CD14-positive monocyte (primary cell): Measurements from ENCODE around the gene TMEFF2. TPM values are rescaled to one million over a fixed set of nuclear protein-coding genes. Genes with fewer than 3 reads are reported as not detected.

ENCODE experiments used
- DNase-seq, 3 donors: peaks; one replicate each; pipeline ENCODE4 v3.0.0-alpha.2; 2011 to 2022
- H2AFZ ChIP-seq: 2 replicates; pipeline ENCODE4 v1.6.0; 2012; ENCODE audit warnings: mild to moderate bottlenecking, low read depth, low read length, inconsistent platforms; ENCODE audit not compliant: insufficient read depth, poor library complexity, severe bottlenecking
- H3K27ac ChIP-seq, 2 donors: 1 replicate in 1 of 2; 2 replicates in 1 of 2; pipeline ENCODE4 v1.5.1; 2012 to 2013; ENCODE audit warnings: low read length in 2 of 2, control low read depth in 1 of 2, inconsistent platforms in 1 of 2, low read depth in 1 of 2, mild to moderate bottlenecking in 1 of 2
- H3K27me3 ChIP-seq, 2 donors: one replicate each; pipeline versions ENCODE4 v1.6.0 to v1.6.1; 2011 to 2013; ENCODE audit warnings: low read length in 2 of 2; ENCODE audit not compliant: control insufficient read depth in 2 of 2, insufficient read depth in 2 of 2
- H3K36me3 ChIP-seq, 2 donors: replicated peaks in 1 of 2; 1 replicate in 1 of 2; 2 replicates in 1 of 2; pipeline versions ENCODE4 v1.5.1 to v1.6.1; 2012 to 2013; ENCODE audit warnings: low read length in 2 of 2, control low read depth in 1 of 2, inconsistent platforms in 1 of 2, mild to moderate bottlenecking in 1 of 2; ENCODE audit not compliant: insufficient read depth in 2 of 2, control insufficient read depth in 1 of 2
- H3K4me1 ChIP-seq, 2 donors: 1 replicate in 1 of 2; 2 replicates in 1 of 2; pipeline versions ENCODE4 v1.5.1 to v1.6.1; 2012 to 2013; ENCODE audit warnings: low read length in 2 of 2, control low read depth in 1 of 2, inconsistent platforms in 1 of 2, mild to moderate bottlenecking in 1 of 2, moderate library complexity in 1 of 2; ENCODE audit not compliant: insufficient read depth in 2 of 2, control insufficient read depth in 1 of 2
- H3K4me2 ChIP-seq: replicated peaks from 2 replicates; pipeline ENCODE3; 2012; ENCODE audit warnings: low read length, moderate library complexity, mild to moderate bottlenecking; ENCODE audit not compliant: poor library complexity, severe bottlenecking; ENCODE audit errors: extremely low read depth
- H3K4me3 ChIP-seq, 3 experiments: fragments of 200-600 bp in 1 of 3; sonication (generic) in 1 of 3; replicated peaks in 1 of 3; 1 replicate in 2 of 3; 2 replicates in 1 of 3; pipeline ENCODE4 v1.5.1; 2011 to 2013; ENCODE audit warnings: low read length in 3 of 3, mild to moderate bottlenecking in 3 of 3, control low read depth in 2 of 3, low read depth in 2 of 3, inconsistent platforms in 1 of 3, moderate library complexity in 1 of 3
- H3K79me2 ChIP-seq: 2 replicates; pipeline ENCODE4 v1.6.0; 2012; ENCODE audit warnings: mild to moderate bottlenecking, control low read depth, inconsistent platforms, low read length, moderate library complexity; ENCODE audit not compliant: insufficient read depth
- H3K9ac ChIP-seq: 2 replicates; pipeline ENCODE4 v1.6.0; 2017; ENCODE audit warnings: low read length, mild to moderate bottlenecking; ENCODE audit not compliant: insufficient read depth, poor library complexity, severe bottlenecking
- H3K9me3 ChIP-seq, 2 donors: replicated peaks in 1 of 2; 1 replicate in 1 of 2; 2 replicates in 1 of 2; pipeline versions ENCODE4 v1.5.1 to v1.6.1; 2012 to 2013; ENCODE audit warnings: low read length in 2 of 2, control low read depth in 1 of 2; ENCODE audit not compliant: control insufficient read depth in 1 of 2, insufficient read depth in 1 of 2
- H4K20me1 ChIP-seq: 2 replicates; pipeline ENCODE4 v1.6.0; 2012; ENCODE audit warnings: mild to moderate bottlenecking, low read length, control low read depth, moderate library complexity; ENCODE audit not compliant: insufficient read depth
- H3K27ac Mint-ChIP-seq, 7 donors: one replicate each; pipeline ENCODE4 v1.8.0; 2020; ENCODE audit warnings: mild to moderate bottlenecking in 7 of 7, mixed read lengths in 7 of 7, moderate library complexity in 6 of 7, inconsistent platforms in 2 of 7
- H3K27me3 Mint-ChIP-seq, 3 donors: one replicate each; pipeline ENCODE4 v1.8.0; 2021 to 2022; ENCODE audit warnings: low read depth in 3 of 3, mild to moderate bottlenecking in 3 of 3, mixed read lengths in 3 of 3, moderate library complexity in 3 of 3, inconsistent platforms in 1 of 3
- H3K36me3 Mint-ChIP-seq, 2 donors: one replicate each; pipeline ENCODE4 v1.8.0; 2020; ENCODE audit warnings: mixed read lengths in 2 of 2, inconsistent platforms in 1 of 2, mild to moderate bottlenecking in 1 of 2
- H3K4me1 Mint-ChIP-seq: one replicate; pipeline ENCODE4 v1.8.0; 2020; ENCODE audit warnings: mild to moderate bottlenecking, mixed read lengths
- H3K4me3 Mint-ChIP-seq, 2 donors: one replicate each; pipeline ENCODE4 v1.8.0; 2020; ENCODE audit warnings: mild to moderate bottlenecking in 2 of 2, mixed read lengths in 2 of 2, moderate library complexity in 1 of 2
- H3K9me3 Mint-ChIP-seq, 7 donors: one replicate each; pipeline ENCODE4 v1.8.0; 2020 to 2022; ENCODE audit warnings: mixed read lengths in 7 of 7, mild to moderate bottlenecking in 6 of 7, moderate library complexity in 6 of 7, inconsistent platforms in 2 of 7
- CTCF ChIP-seq: fragments of 200-600 bp; IDR thresholded peaks from one replicate; pipeline ENCODE4 v1.8.0; 2022; ENCODE audit warnings: antibody characterized with exemption, mild to moderate bottlenecking
- WGBS: methylation state at CpG from one replicate; pipeline ENCODE4 v1.1.5; 2013; ENCODE audit warnings: missing lambda C conversion rate; ENCODE audit not compliant: insufficient coverage; 5-methylcytosine and 5-hydroxymethylcytosine counted together
- intact Hi-C, 2 donors: fragments of 100-400 bp; cut with micrococcal nuclease; formaldehyde crosslinking; loops; one replicate each; pipeline versions ENCODE4 v1.15.0 to v1.15.1; 2023
- polyA plus RNA-seq, 3 donors: library from polyadenylated mRNA; depleted of rRNA in 1 of 3; unstranded in 2 of 3; stranded (reverse) in 1 of 3; fragments of 300-500 nt in 2 of 3; fragments of >200 nt in 1 of 3; fragmentation: Illumina TruSeq in 2 of 3; gene quantifications; 1 replicate in 2 of 3; 2 replicates in 1 of 3; pipeline ENCODE4 v1.2.3, GENCODE V29; 2012 to 2021

Gene TMEFF2
- polyA plus RNA-seq, 3 donors = not detected

- Histone ChIP-seq H3K36me3 (no peaks in the 10 kb centered on the region), H3K4me2 (no peak overlapping the region), H2AFZ (no peak overlapping the region), H3K9ac (no peak overlapping the region), H3K27ac (no peak overlapping the region), H3K9me3 (no peaks in the 10 kb centered on the region), H3K4me1 (no peaks in the 10 kb centered on the region), H3K4me3 (no peak overlapping the region), H4K20me1 (no peaks in the 10 kb centered on the region), H3K79me2 (no peaks in the 10 kb centered on the region), H3K27me3 (no peaks in the 10 kb centered on the region)
- no peak overlapping the region for H3K27ac Mint-ChIP-seq
- no peaks in the 10 kb centered on the region for H3K36me3 Mint-ChIP-seq
- H3K4me1 Mint-ChIP-seq = no peaks in the 10 kb centered on the region
- TF ChIP-seq CTCF = no peak
- DNase-seq = no peak
- no peak overlapping the region for H3K4me3 Mint-ChIP-seq
- no peaks in the 10 kb centered on the region for H3K27me3 Mint-ChIP-seq
- H3K9me3 Mint-ChIP-seq = no peaks in the 10 kb centered on the region
- intact Hi-C loops = no loop called here
Measured at GRCh38 chr2:192228685-192229084, 34.0 kb upstream of the TMEFF2 start.

GRCh38 chr2:192218970-192219369, 24.2 kb upstream of the TMEFF2 start:
- Histone ChIP-seq H3K9me3 (no peaks in the 10 kb centered on the region), H3K4me2 (no peak overlapping the region), H3K79me2 (no peaks in the 10 kb centered on the region), H3K36me3 (no peaks in the 10 kb centered on the region), H3K27ac (no peak overlapping the region), H3K27me3 (no peaks in the 10 kb centered on the region), H2AFZ (no peak overlapping the region), H3K4me1 (no peaks in the 10 kb centered on the region), H3K9ac (no peak overlapping the region), H4K20me1 (no peaks in the 10 kb centered on the region), H3K4me3 (no peak overlapping the region)
- Mint-ChIP-seq H3K4me3 (no peak overlapping the region), H3K9me3 (peaks cover 0 to 6% (median 0%) of the 10 kb centered on the region in 7 donors), H3K27me3 (no peaks in the 10 kb centered on the region), H3K36me3 (no peaks in the 10 kb centered on the region), H3K27ac (no peak overlapping the region), H3K4me1 (no peaks in the 10 kb centered on the region)
- WGBS = no CpG with 5 or more reads among the region's 1 CpG
- TF ChIP-seq CTCF = no peak
- DNase-seq = no peak
- intact Hi-C loops = no loop called here
